Measurements from ENCODE around the gene RASSF6.
"Not testable (repeated sequence)": the region's sequence is repeated elsewhere in the genome, so short reads cannot be mapped to it uniquely, and the experiment has no call there.

Gene RASSF6, protein sequence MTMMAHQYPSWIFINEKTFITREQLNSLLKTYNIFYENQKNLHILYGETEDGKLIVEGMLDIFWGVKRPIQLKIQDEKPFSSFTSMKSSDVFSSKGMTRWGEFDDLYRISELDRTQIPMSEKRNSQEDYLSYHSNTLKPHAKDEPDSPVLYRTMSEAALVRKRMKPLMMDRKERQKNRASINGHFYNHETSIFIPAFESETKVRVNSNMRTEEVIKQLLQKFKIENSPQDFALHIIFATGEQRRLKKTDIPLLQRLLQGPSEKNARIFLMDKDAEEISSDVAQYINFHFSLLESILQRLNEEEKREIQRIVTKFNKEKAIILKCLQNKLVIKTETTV

GRCh38 chr4:73620115-73620792, at the start of gene RASSF6:
Gene RASSF6 (minus strand): TSS chr4:73620436. CDS start chr4:73611795, 8,641 bp downstream.
- DNase-seq (ENCODE audit: low read depth in 2 of 2) = no peak
- TF ChIP-seq CTCF (IDR thresholded peaks at IDR 0.05; ENCODE audit: low read depth, low read length) = no peak
- peak within 1 kb of the TSS; percentile 18 to 30 for H3K4me3 ChIP-seq (replicated peaks in 1 of 2; ENCODE audit: low read depth in 2 of 2, low read length in 2 of 2)

GRCh38 chr4:73669410-73670183, 49.4 kb upstream of the RASSF6 start:
- DNase-seq (ENCODE audit: low read depth in 2 of 2) = peak in 1 of 2 donors; percentile 71
- no peak overlapping the region for H3K4me3 ChIP-seq (replicated peaks in 1 of 2; ENCODE audit: low read depth in 2 of 2, low read length in 2 of 2)
- no peak for TF ChIP-seq CTCF (IDR thresholded peaks at IDR 0.05; ENCODE audit: low read depth, low read length)

GRCh38 chr4:73668782-73669201, 48.6 kb upstream of the RASSF6 start:
- H3K4me3 ChIP-seq (replicated peaks in 1 of 2; ENCODE audit: low read depth in 2 of 2, low read length in 2 of 2) = no peak overlapping the region
- DNase-seq (ENCODE audit: low read depth in 2 of 2) = peak; percentile 48 to 69
- no peak for TF ChIP-seq CTCF (IDR thresholded peaks at IDR 0.05; ENCODE audit: low read depth, low read length)

- not testable (repeated sequence) for DNase-seq (ENCODE audit: low read depth in 2 of 2)
These were observed 45.7 kb upstream of the RASSF6 start for GRCh38 chr4:73665924-73666323.

GRCh38 chr4:73664470-73664869, 44.2 kb upstream of the RASSF6 start:
- DNase-seq (ENCODE audit: low read depth in 2 of 2) = peak in 1 of 2 donors; percentile 24
- no peak overlapping the region for H3K4me3 ChIP-seq (replicated peaks in 1 of 2; ENCODE audit: low read depth in 2 of 2, low read length in 2 of 2)
- TF ChIP-seq CTCF (IDR thresholded peaks at IDR 0.05; ENCODE audit: low read depth, low read length) = no peak

More at GRCh38 chr4:73665924-73666323, 45.7 kb upstream of the RASSF6 start:
- not testable (repeated sequence) for H3K4me3 ChIP-seq (replicated peaks in 1 of 2; ENCODE audit: low read depth in 2 of 2, low read length in 2 of 2)

DNA sequence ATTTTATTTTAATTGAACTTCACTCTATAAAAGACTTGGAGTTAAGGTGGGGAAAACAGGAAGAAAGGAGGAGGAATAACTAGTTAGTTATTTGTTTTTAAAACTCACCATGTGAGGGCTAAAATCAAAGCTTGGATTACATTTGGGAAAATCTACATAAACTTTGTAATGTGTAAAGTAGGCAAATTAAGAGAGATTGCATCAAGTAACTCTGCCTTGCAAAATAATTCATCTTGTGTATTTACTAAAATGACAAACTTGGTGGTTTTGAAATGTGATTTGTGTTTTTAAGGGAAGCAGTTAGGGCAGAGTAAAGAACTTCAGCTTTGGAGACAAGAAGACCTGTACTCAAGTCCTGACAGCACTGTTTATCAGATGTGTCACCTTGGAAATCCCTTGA, 43.3 kb upstream of the RASSF6 start:
- TF ChIP-seq CTCF (IDR thresholded peaks at IDR 0.05; ENCODE audit: low read depth, low read length) = no peak
- H3K4me3 ChIP-seq (replicated peaks in 1 of 2; ENCODE audit: low read depth in 2 of 2, low read length in 2 of 2) = no peak overlapping the region
- DNase-seq (ENCODE audit: low read depth in 2 of 2) = no peak
